ENCODE results near the gene ZNF205. TPM values are rescaled to one million over a fixed set of nuclear protein-coding genes. Genes with fewer than 3 reads are reported as not detected.

The ZNF205 gene
- total and polyA plus RNA-seq, 2 of the 13 experiments (the other 11 are each of a cell fraction or from before 2014, with no cell fraction given): 5.8 to 10.2 TPM

DNA sequence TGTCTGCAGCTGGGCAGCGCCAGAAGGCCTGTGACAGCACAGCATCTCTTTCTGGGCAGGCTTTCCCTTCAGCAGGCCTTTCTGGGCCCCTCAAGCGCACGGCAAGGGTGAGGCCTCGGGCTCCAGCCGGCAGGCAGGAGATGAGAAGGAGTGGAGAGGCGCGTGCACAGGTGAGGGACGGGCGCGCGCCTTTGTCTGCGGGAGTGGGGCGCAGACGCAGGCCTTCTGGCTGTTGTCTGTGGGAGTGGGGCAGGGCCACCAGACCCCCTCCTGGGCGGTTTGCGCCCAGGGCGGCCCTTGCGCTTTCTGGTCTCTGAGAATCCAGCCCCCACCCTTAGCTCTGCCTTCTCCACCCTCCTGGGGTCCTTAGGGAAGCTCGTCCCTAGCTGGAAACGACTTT is 6.5 kb downstream of the ZNF205 start:
- H3K4me2 ChIP-seq (ENCODE audit: low read depth, low read length): no peak overlapping the region
- H3K36me3 ChIP-seq (replicated peaks in 1 of 2; ENCODE audit: control insufficient read depth in 1 of 2, insufficient read depth in 2 of 2, low read length in 2 of 2): peaks cover 4 to 9% of the 10 kb centered on the region in 2 experiments; a peak in 4 of 5 replicates
- no peak for DNase-seq (ENCODE audit: low spot score)
- no peaks in the 10 kb centered on the region for H3K79me2 ChIP-seq (ENCODE audit: insufficient read depth, low read length)
- H3K27me3 ChIP-seq (ENCODE audit: control insufficient read depth in 1 of 2, insufficient read depth in 2 of 2, low read length in 2 of 2): no peaks in the 10 kb centered on the region
- no peak for TF ChIP-seq ZKSCAN8 (CRISPR knock-in tag; IDR thresholded peaks at IDR 0.05; ENCODE audit: borderline replicate concordance)
- TF ChIP-seq NCOA1 (CRISPR knock-in tag; IDR thresholded peaks at IDR 0.05): no peak
- TF ChIP-seq SRSF1 (optimal IDR thresholded peaks at IDR 0.05; ENCODE audit: low read depth, low read length): no peak
- ATAC-seq: no peak
- 95% methylated on average over 20 of the region's 20 CpGs for WGBS (ENCODE audit: low lambda C conversion rate)
- H2AFZ ChIP-seq (ENCODE audit: low read length): no peak overlapping the region
- H4K20me1 ChIP-seq (ENCODE audit: insufficient read depth, low read length): no peaks in the 10 kb centered on the region
- no peaks in the 10 kb centered on the region for H3K9me3 ChIP-seq (ENCODE audit: low read length)
- no peak overlapping the region for H3K27ac ChIP-seq (ENCODE audit: extremely low read length, insufficient read depth, low read length)
- peaks cover 14% of the 10 kb centered on the region for H3K4me1 ChIP-seq (ENCODE audit: insufficient read depth, low read length)
- in situ Hi-C loops (cut with HindIII; ENCODE audit: extremely low pct_ligation_motif_present, low pct_unique_long_range_greater_than_20kb) (no loop called here), intact Hi-C loops (cut with micrococcal nuclease; ENCODE audit: unreplicated experiment) (no loop called here)
- ChIA-PET POLR2A (interaction anchor here (1.6 kb wide), 1 partner anchor 16 kb away, joined by 11 read pairs; the partner anchor contains the start of gene ZNF213), CTCF (ENCODE audit: low intra/inter-chr PET ratio, low total read pairs) (no interaction called here)
- no peak for FAIRE-seq
- no peak overlapping the region for H3K9ac ChIP-seq (ENCODE audit: insufficient read depth, low read depth, low read length)
- BruUV-seq (replicated peaks): no TSS peak
- no peak overlapping the region for H3K4me3 ChIP-seq (replicated peaks in 1 of 3; ENCODE audit: insufficient read depth in 1 of 3, low read depth in 2 of 3, low read length in 3 of 3)

DNA sequence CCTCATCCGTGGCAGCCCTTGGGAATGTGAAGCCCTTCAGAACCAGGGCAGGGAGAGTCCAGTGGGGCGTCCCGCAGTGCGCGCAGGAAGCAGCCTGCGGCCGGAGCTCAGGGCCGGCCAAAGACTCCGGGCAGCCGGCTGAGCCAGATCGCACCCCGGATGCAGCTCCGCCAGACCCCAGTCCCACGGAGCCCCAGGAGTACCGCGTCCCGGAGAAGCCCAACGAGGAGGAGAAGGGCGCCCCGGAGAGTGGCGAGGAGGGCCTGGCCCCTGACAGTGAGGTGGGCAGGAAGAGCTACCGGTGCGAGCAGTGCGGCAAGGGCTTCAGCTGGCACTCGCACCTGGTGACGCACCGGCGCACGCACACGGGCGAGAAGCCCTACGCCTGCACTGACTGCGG is 6.9 kb downstream of the ZNF205 start:
- FAIRE-seq (no peak), DNase-seq (ENCODE audit: low spot score) (no peak), ATAC-seq (no peak)
- Histone ChIP-seq H3K9ac (ENCODE audit: insufficient read depth, low read depth, low read length) (no peak overlapping the region), H3K79me2 (ENCODE audit: insufficient read depth, low read length) (no peaks in the 10 kb centered on the region), H4K20me1 (ENCODE audit: insufficient read depth, low read length) (no peaks in the 10 kb centered on the region), H3K4me1 (ENCODE audit: insufficient read depth, low read length) (peaks cover 11% of the 10 kb centered on the region), H3K27me3 (ENCODE audit: control insufficient read depth in 1 of 2, insufficient read depth in 2 of 2, low read length in 2 of 2) (no peaks in the 10 kb centered on the region), H2AFZ (ENCODE audit: low read length) (no peak overlapping the region), H3K4me2 (ENCODE audit: low read depth, low read length) (no peak overlapping the region), H3K36me3 (replicated peaks in 1 of 2; ENCODE audit: control insufficient read depth in 1 of 2, insufficient read depth in 2 of 2, low read length in 2 of 2) (peaks cover 4 to 9% of the 10 kb centered on the region in 2 experiments; a peak in 4 of 5 replicates), H3K4me3 (replicated peaks in 1 of 3; ENCODE audit: insufficient read depth in 1 of 3, low read depth in 2 of 3, low read length in 3 of 3) (no peak overlapping the region), H3K9me3 (ENCODE audit: low read length) (no peaks in the 10 kb centered on the region), H3K27ac (ENCODE audit: extremely low read length, insufficient read depth, low read length) (no peak overlapping the region)
- POLR2A ChIA-PET: interaction anchor here (1.6 kb wide), 1 partner anchor 16 kb away, joined by 11 read pairs; the partner anchor contains the start of gene ZNF213
- CTCF ChIA-PET (ENCODE audit: low intra/inter-chr PET ratio, low total read pairs): no interaction called here
- in situ Hi-C loops (cut with HindIII; ENCODE audit: extremely low pct_ligation_motif_present, low pct_unique_long_range_greater_than_20kb): no loop called here
- intact Hi-C loops (cut with micrococcal nuclease; ENCODE audit: unreplicated experiment): no loop called here
- BruUV-seq (replicated peaks): no TSS peak
- TF ChIP-seq KDM5A (IDR thresholded peaks at IDR 0.05; ENCODE audit: borderline replicate concordance, low read length): no peak
- no peak for TF ChIP-seq EZH2 (conservative IDR thresholded peaks at IDR 0.05; ENCODE audit: low read depth, low read length)
- no peak for TF ChIP-seq ZNF431 (CRISPR knock-in tag; IDR thresholded peaks at IDR 0.05; ENCODE audit: borderline replicate concordance, low read depth)
- WGBS (ENCODE audit: low lambda C conversion rate): 99% methylated on average over 15 of the region's 33 CpGs

All from HepG2 (cell line).